ENCODE results near the gene C1orf226.

C1orf226 gene

GRCh38 chr1:162386292-162387225 is 5.0 kb downstream of the C1orf226 start:
- Mint-ChIP-seq H3K4me3 (no peak overlapping the region), H3K27me3 (peaks cover 5% of the 10 kb centered on the region), H3K9me3 (ENCODE audit: low read depth) (no peaks in the 10 kb centered on the region), H3K4me1 (ENCODE audit: low read depth) (no peaks in the 10 kb centered on the region), H3K36me3 (no peaks in the 10 kb centered on the region), H3K27ac (no peak overlapping the region)

GRCh38 chr1:162387226-162388082 is 5.9 kb downstream of the C1orf226 start:
- Mint-ChIP-seq H3K4me3 (no peak overlapping the region), H3K9me3 (ENCODE audit: low read depth) (no peaks in the 10 kb centered on the region), H3K36me3 (no peaks in the 10 kb centered on the region), H3K27me3 (peaks cover 6% of the 10 kb centered on the region), H3K27ac (no peak overlapping the region), H3K4me1 (ENCODE audit: low read depth) (no peaks in the 10 kb centered on the region)

- no peaks in the 10 kb centered on the region for H3K4me1 Mint-ChIP-seq (ENCODE audit: low read depth)
- no peak overlapping the region for H3K4me3 Mint-ChIP-seq
- peaks cover 6% of the 10 kb centered on the region for H3K27me3 Mint-ChIP-seq
Observed at GRCh38 chr1:162388083-162388594, 6.6 kb downstream of the C1orf226 start.

GRCh38 chr1:162388615-162389014 is 7.1 kb downstream of the C1orf226 start:
- Mint-ChIP-seq H3K4me3 (no peak overlapping the region), H3K4me1 (ENCODE audit: low read depth) (no peaks in the 10 kb centered on the region), H3K36me3 (no peaks in the 10 kb centered on the region), H3K27me3 (peaks cover 9% of the 10 kb centered on the region), H3K9me3 (ENCODE audit: low read depth) (no peaks in the 10 kb centered on the region), H3K27ac (no peak overlapping the region)

More at GRCh38 chr1:162388083-162388594, 6.6 kb downstream of the C1orf226 start:
- Mint-ChIP-seq H3K27ac (no peak overlapping the region), H3K36me3 (no peaks in the 10 kb centered on the region), H3K9me3 (ENCODE audit: low read depth) (no peaks in the 10 kb centered on the region)

- Mint-ChIP-seq H3K27ac (no peak overlapping the region), H3K27me3 (peaks cover 9% of the 10 kb centered on the region), H3K9me3 (ENCODE audit: low read depth) (no peaks in the 10 kb centered on the region), H3K36me3 (no peaks in the 10 kb centered on the region), H3K4me1 (ENCODE audit: low read depth) (no peaks in the 10 kb centered on the region), H3K4me3 (no peak overlapping the region)
Observed at GRCh38 chr1:162389021-162389818, 7.7 kb downstream of the C1orf226 start.

- no peak overlapping the region for H3K27ac Mint-ChIP-seq
- peaks cover 9% of the 10 kb centered on the region for H3K27me3 Mint-ChIP-seq
- H3K9me3 Mint-ChIP-seq (ENCODE audit: low read depth), result no peaks in the 10 kb centered on the region
- no peaks in the 10 kb centered on the region for H3K4me1 Mint-ChIP-seq (ENCODE audit: low read depth)
- H3K4me3 Mint-ChIP-seq, result no peak overlapping the region
- H3K36me3 Mint-ChIP-seq, result no peaks in the 10 kb centered on the region
Observed at GRCh38 chr1:162389971-162390370, 8.4 kb downstream of the C1orf226 start.

- no peaks in the 10 kb centered on the region for H3K4me1 Mint-ChIP-seq (ENCODE audit: low read depth)
Observed at GRCh38 chr1:162390396-162391185, 9.1 kb downstream of the C1orf226 start.

GRCh38 chr1:162391790-162392563 is 10.4 kb downstream of the C1orf226 start:
- Mint-ChIP-seq H3K4me1 (ENCODE audit: low read depth) (no peaks in the 10 kb centered on the region), H3K4me3 (no peak overlapping the region)

More at GRCh38 chr1:162390396-162391185, 9.1 kb downstream of the C1orf226 start:
- Mint-ChIP-seq H3K4me3 (no peak overlapping the region), H3K27me3 (peaks cover 9% of the 10 kb centered on the region), H3K36me3 (no peaks in the 10 kb centered on the region), H3K9me3 (ENCODE audit: low read depth) (no peaks in the 10 kb centered on the region), H3K27ac (no peak overlapping the region)

GRCh38 chr1:162396201-162396906 is 14.8 kb downstream of the C1orf226 start:
- Mint-ChIP-seq H3K9me3 (ENCODE audit: low read depth) (no peaks in the 10 kb centered on the region), H3K27me3 (peaks cover 25% of the 10 kb centered on the region), H3K27ac (no peak overlapping the region), H3K4me1 (ENCODE audit: low read depth) (no peaks in the 10 kb centered on the region), H3K4me3 (no peak overlapping the region), H3K36me3 (no peaks in the 10 kb centered on the region)

More at GRCh38 chr1:162391790-162392563, 10.4 kb downstream of the C1orf226 start:
- H3K36me3 Mint-ChIP-seq, result no peaks in the 10 kb centered on the region
- no peaks in the 10 kb centered on the region for H3K9me3 Mint-ChIP-seq (ENCODE audit: low read depth)
- H3K27me3 Mint-ChIP-seq, result peaks cover 16% of the 10 kb centered on the region
- H3K27ac Mint-ChIP-seq, result no peak overlapping the region

GRCh38 chr1:162397039-162397448 is 15.5 kb downstream of the C1orf226 start:
- Mint-ChIP-seq H3K9me3 (ENCODE audit: low read depth) (no peaks in the 10 kb centered on the region), H3K4me3 (no peak overlapping the region), H3K4me1 (ENCODE audit: low read depth) (no peaks in the 10 kb centered on the region), H3K27me3 (peaks cover 27% of the 10 kb centered on the region), H3K36me3 (no peaks in the 10 kb centered on the region), H3K27ac (no peak overlapping the region)

GRCh38 chr1:162397943-162398560 is 16.5 kb downstream of the C1orf226 start:
- no peak overlapping the region for H3K4me3 Mint-ChIP-seq
- no peak overlapping the region for H3K27ac Mint-ChIP-seq
- H3K27me3 Mint-ChIP-seq, result peaks cover 29% of the 10 kb centered on the region
- no peaks in the 10 kb centered on the region for H3K9me3 Mint-ChIP-seq (ENCODE audit: low read depth)
- no peaks in the 10 kb centered on the region for H3K4me1 Mint-ChIP-seq (ENCODE audit: low read depth)
- H3K36me3 Mint-ChIP-seq, result no peaks in the 10 kb centered on the region

GRCh38 chr1:162398999-162399580 is 17.6 kb downstream of the C1orf226 start:
- Mint-ChIP-seq H3K4me1 (ENCODE audit: low read depth) (no peaks in the 10 kb centered on the region), H3K27me3 (peaks cover 26% of the 10 kb centered on the region), H3K36me3 (no peaks in the 10 kb centered on the region), H3K27ac (no peak overlapping the region), H3K9me3 (ENCODE audit: low read depth) (no peaks in the 10 kb centered on the region), H3K4me3 (no peak overlapping the region)
